HG02798 (cell line): ENCODE results near the gene NUP205.
"Not testable (repeated sequence)": the region's sequence is repeated elsewhere in the genome, so short reads cannot be mapped to it uniquely, and the experiment has no call there.

Experiments
- ATAC-seq: cut with Tn5 transposase; IDR thresholded peaks from one replicate; pipeline ENCODE4 v1.9.1; 2021; ENCODE audit warnings: mild to moderate bottlenecking; ENCODE audit not compliant: unreplicated experiment, poor library complexity

NUP205 gene

DNA sequence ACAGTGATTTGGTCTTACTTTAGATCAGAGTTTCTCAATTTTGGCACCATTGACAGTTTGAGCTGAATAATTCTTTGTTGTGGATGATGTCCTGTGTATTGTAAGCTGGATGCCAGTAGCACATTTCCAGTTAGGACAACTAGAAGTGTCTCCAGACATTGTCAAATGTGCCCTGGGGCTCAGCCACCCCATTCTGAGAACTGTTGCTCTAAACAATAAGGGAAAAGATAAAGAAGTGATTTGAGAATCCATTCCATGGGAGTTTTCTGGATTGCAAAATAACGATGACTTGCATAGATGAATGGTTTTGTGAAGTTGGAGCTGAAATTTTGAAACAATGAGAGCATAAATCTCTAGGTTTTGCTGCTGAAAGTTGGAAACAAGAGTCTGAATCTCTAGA is 44.6 kb downstream of the NUP205 start:
- ATAC-seq, result no peak

DNA sequence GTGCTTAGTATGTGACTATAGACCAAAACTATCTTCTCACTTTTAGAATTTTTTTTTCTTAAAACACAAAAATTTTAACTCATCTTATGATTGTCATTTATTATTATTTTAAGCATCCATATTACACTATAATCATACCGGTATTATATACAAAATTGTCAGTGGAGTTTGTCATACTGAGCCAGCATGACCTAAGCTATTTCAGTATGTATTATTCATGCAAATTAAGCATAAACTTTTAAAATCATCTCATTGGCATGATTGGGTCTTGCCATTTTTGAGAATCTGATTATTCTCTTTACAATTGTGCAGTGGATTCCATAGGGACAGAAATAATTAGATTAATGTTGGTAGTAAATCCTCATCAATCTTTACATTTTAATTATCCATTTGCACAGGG is 58.4 kb downstream of the NUP205 start:
- no peak for ATAC-seq

DNA sequence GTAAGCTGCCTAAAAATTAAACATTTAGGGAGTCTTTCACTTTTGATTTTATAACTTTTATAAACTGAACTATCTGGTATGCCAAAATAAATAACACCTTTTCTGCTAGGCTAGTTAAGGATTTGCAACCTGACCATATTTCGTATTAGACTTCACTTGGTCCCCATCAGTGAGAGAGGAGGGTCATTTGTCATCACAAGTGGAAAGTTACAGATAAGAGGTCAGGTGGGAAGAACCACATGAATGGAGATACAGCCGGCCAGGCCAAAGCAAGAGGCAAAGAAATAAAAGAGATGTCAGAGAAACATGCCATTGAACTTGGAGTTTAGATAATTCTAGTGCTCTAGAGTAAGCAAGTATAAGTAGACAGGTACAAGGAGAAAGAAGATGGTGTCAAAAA is 60.1 kb downstream of the NUP205 start:
- ATAC-seq, result no peak

DNA sequence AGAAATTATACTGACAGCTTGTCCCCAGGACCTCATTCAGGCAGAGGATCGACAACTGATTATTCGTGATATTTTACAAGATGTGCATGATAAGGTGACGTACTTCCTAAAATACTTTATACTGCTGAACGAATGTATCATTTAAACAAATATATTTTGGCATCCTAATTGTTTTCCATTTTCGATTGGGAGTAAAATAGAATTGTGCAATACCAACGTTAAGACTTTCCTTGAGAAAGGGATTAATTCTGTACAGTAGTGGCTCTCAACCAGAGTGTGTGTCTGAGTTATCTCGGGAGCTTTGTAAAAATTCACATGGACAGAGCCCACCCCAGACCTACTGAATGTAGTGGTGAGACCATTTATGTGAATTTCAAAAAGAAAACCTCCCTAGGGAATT is 60.8 kb downstream of the NUP205 start:
- no peak for ATAC-seq

DNA sequence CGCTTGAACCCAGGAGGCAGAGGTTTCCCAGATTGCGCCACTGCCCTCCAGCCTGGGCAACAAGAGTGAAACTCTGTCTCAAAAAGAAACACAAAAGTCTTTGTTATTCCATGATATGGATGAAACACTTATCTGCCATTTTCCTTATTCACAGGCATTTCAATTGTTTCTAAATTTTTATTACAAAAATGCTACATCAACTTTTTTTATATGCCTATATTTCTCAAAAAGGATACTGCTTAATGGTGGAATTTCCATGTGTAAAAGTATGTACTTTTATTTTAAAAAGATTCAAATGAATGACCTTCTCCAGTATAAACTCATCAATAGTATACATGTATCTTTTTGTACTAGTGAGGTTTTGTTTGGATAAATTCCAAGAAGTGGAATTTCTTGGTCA is 62.7 kb downstream of the NUP205 start:
- no peak for ATAC-seq

DNA sequence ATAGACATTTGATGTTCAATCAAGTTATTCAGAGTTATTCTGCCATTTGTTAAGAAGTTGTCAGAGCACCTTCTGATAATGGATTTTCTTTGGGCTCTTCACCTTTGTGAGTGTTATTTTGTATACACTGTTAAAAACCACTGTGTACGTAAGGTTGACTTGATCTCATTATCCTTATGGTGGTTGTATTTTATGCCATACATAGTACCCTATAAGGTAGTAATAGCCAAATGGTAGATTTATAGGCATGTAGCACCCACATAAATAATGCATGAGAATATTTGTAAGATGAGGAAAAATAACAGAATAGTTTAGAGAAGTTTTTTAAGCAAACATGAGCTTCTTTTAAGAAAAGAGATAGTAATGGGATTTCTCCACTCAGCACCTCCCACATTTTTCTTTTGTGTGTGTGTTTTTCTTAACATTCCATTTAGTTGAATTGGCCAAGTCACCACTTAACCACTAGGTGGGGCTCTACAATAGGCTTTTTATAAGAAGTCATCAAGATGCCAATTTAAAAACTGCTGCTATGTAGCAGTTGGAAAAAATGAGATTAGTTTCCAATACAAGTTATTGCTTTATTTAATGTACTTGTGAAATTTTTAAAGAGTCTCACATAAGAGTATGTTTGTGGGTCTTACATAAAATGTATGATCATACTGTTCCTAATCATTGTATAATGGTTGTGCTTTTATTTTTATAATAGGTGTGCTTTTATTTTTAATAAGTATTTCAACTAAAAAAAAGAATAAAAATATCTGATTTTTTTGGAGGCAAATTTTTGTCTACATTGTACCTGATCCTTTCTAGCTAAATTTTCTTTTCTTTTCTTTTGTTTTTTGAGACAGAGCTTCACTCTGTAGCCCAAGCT is 63.5 kb downstream of the NUP205 start:
- no peak for ATAC-seq

DNA sequence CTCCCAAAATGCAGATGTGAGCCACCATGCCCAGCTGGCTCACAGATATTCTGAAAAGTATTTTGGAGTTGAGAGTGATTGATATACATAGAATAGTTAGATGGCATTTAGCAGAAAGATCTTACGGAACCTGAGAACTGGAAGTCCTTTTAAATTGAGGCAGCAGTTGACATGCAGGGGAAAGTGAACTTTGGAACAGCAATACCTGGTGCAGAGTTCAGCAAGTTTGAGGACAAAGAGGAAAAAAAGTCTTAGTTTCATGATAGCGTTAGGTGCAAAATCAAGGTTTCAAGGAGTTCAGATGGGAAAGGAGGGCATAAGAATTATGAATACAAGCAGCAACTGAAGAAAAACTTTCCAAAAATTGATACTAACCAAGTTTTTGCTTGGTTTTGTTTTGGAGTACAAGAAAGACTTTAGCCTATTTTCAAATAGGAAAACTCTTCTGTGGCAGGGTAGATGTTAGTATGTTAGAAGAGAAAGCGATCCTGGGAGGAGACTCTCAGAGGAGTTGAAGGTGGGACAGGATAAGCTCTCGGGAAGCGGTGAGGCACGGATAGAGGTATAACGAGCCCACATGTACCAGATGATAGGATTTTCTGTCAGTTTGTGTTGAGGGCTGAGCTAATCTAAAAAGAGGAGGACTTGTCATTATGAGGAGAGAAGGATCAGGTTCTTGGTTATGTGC is 76.6 kb downstream of the NUP205 start:
- ATAC-seq, result no peak

DNA sequence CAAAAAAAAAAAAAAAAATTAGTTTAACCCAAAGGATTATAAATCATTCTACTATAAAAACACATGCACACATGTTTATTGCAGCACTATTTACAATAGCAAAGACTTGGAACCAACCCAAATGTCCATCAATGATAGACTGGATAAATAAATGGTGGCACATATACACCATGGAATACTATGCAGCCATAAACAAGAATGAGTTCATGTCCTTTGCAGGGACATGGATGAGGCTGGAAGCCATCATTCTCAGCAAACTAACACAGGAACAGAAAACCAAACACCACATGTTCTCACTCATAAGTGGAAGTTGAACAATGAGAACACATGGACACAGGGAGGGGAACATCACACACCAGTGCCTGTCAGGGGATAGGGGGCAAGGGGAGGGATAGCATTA is 82.0 kb downstream of the NUP205 start:
- ATAC-seq, result not testable (repeated sequence)

DNA sequence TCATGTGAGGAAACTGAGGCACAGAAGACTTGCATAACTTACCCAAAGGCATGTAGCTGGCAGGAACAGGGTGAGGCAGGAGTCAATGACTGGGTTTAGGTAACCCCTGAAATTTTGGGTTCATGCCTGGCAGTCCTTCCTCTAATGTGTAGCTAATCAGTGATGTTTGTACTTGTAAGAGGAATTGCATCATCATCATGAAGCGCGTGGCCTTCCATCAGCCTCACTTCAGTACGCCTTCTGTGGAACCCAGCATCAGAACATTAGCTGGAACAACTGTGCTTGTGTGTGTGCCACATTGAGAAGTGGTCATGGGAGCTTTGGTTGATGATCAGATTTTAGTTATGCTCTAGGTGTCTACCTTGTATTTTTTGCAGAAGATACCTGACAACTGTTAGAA is 86.4 kb downstream of the NUP205 start:
- no peak for ATAC-seq

DNA sequence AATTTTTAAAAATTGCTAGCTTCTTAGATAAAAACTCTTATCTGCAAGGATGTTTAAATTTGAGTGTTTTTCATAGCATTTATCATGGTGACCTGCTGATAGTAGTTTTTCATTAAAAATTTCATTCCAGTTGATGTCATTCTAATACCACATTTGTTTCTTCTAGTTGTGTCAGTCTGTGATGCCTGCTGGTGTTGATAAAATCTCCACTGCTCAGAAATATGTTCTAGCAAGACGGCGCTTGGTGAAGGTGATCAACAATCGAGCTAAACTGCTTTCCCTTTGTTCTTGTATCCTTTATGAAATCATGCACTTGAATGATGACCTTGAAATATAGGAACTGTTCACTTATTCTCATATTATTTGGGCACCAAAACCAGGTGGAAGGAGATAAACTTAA is 87.0 kb downstream of the NUP205 start:
- ATAC-seq, result no peak

DNA sequence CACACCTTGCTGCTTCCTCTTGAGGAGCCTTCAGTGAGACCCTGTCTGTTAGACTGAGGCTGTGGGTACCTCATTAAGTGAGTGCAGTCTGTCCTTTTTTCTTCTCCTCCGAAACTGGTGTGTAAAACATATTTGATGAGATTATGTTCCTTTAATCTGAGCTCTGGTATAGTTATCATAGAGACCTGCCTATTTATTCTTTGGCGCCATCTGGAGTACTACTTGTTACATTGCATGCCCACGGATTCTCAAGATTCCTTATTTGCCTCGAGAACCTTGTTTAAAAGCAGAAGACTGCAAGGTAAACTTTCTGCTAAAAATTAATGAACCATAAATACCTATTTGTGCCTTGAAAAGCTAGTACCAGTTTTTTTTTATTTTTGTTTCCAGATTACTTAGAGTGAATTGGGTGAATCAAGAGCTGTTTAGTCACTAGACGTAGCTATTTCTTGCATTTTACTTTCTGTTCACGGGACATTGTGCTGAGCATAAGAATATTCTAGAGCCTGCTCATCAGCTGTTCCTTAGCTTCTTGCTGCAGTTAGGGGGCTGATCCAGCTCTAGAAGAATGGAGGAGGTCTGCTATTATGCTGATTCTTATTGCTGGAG is 87.7 kb downstream of the NUP205 start:
- peak; percentile 49 for ATAC-seq

DNA sequence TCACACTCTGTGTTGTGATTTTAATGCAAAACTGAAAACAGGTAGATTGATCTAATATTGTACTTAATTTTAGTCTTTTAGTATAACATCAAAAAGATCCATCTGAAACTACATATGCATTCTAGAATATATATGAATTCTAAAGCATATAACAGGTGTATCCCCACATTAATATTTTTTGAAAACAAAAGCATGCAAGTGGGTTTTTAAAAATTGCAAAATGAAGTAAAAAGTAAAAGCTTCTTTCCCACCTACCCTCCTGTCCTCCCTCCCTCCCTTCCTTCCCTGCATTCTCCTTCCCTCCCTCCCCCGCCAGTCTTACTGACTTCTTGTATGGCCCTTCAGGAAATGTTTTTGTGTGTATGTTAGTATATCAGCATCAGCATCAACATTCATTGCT is 90.0 kb downstream of the NUP205 start:
- no peak for ATAC-seq

DNA sequence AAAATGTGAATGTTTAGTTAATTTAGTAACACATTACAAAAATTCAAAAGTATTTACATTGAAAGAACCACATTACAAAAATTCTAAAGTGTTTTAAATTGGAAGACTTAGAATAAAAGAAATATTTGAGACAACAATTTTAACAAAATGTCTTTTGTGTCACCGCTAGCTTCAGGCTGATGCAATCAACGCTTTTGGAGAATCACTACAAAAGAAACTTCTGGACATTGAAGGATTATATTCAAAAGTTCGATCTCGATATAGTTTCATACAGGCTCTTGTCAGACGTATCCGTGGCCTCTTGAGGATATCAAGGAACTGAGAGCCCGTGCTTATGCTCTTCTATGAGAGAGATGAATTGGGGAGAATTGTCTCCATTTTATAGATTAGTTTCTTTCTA is 90.5 kb downstream of the NUP205 start:
- ATAC-seq, result no peak

DNA sequence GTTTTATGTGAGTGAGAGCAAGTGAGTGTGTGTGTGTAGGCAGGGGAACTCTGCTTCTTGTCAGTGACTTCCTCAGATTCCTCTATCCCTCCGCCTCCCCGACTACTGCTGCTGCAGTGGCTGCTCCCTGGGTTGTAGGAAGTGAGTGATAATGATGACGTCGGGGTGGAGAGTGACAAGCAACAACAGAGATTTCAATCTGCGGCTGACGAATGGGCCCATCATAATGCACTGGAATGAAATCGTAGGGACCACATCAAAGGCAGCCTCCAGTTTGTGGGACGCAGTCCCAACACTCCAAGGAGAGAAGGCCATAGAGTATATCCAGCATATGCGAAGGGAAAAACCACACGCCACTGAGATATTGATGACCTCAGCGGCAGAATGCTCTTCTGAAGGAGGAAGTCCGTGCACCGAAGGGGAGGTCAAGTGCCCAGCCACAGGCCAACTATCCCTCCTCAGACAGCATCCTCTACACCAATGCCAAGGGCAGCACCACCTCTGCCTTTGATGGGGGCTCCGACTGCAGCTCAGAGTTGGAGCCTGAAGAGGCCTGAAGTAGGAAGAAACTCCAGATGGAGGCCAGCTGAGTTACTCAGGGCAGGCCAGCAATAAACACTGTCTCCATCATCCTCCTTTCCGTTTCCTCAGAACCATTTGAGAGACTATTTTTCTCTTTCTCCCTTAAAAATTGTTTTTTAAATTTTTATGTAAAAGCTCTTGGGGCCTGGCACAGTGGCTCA is 93.3 kb downstream of the NUP205 start:
- ATAC-seq, result no peak

DNA sequence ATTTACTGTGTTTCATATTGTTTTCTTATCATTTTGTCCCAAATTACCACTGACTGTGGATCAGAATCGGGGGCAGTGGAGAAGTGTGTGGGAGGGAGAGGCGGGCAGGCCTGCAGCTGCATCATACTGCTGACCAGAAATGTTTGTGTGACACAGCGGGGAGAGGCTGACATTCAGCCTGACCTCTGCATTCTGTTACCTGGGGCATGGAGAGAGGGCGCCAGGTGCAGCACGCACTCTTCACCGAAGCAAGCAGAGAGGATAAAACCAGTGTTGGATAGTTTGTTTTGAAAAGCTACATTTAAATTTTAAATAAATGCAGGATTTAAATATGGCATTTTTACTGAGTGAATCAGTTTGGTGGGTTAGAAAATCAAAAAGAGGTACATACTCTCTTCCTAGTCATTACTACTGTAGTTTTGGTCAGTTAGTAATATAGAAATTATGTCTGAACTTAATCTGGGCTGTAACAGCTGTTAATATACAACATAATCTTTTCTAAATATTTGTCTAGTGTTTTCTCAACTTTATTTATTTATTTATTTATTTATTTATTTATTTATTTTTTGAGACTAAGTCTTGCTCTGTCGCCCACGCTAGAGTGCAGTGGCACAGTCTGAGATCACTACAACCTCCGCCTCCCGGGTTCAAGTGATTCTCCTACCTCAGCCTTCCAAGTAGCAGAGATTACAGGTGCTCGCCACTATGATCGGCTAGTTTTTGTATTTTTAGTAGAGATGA is 95.8 kb downstream of the NUP205 start:
- ATAC-seq, result no peak

DNA sequence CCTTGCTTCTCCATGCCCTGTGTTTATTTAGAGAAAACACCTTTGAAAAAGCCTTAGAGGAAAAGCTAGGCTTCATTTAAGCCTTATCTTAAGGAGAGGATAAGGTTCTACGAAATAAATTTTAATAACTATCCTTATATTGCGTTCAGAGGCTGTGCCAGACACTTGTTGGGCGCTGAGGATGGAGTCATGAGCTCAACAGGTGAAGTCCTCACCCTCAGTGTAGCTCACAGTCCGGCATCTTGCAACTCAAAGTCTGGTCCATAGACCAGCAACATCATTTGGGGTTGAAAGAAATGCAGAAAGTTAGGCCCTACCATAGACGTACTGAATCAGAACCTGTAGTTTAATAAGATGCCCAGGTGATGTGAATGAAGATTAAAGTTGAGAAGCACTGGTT is 100.8 kb downstream of the NUP205 start:
- ATAC-seq, result no peak

DNA sequence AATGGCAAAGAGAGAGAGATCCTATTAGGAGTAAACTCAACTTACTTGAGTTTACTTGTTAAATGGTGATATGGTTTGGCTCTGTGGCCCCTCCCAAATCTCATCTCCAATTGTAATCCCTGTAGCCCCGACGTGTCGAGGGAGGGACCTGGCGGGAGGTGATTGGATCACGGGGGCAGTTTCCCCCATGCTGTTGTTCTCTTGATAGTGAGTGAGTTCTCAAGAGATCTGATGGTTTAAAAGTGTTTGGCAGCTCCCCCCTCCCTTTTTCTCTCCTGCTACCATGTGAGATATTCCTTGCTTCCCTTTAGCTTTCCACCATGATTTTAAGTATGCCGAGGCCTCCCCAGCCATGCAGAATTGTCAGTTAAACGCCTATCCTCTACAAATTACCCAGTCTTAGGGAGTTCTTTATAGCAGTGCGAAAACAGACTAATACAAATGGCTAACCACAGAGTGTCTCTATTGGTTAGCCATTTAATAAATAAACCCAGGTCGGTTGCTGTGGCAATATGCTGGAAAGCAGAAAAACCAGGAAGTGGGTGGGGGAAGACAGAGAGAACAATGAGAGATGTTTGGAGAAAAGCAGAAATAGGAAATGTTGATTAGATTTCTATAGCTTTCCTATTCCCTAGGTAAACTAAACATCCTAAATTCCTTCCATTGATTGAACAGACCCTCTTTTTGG is 101.6 kb downstream of the NUP205 start:
- ATAC-seq, result no peak

DNA sequence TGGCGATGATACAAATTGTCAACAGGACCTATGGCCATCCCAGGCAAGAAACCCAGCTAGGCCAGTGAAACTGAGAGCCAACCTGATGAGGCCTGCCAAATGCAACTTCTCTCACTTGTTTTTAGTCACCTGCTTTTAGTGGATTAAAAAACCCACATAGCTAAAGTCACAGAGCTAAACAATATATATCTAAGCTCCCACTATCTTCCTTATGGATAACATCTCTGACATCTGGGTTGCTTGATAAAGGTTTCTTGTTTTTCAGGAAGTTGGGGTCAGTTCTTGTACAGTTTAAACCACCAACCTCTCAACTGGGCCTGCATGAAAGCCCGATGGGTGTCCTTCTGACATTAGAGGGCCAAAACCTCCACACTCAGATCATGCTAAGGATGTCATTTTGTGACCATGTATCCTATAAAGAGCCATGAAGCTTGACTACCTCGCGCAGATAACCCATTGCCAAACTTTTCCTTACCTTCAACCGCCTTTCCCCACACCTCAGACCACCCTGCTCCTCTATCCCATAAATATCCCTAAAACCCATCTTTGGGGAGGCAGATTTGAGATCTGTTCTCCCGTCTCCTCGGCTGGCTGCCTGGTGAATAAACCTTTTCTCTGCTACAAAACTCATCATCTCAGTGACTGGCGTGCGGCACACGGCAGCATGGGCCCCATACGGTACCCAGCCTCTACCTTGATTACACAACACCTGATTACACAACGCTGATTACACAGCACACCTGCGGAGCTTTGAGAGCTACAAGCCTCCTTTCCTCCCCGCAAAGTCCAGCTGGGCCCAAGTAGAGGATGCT is 103.8 kb downstream of the NUP205 start:
- ATAC-seq, result peak; percentile 8

DNA sequence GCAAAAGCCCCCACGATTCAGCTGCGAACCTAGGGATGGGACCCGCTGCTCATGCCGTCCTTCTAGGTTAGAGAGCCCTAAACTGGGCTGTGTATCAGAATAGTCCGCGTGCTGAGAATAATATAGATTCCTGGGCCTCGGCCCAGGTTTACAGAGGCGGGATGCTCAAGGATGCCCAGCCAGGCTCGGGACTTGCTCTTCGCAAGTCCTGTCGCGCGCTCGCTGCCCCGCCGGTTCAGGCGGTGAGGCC is 104.3 kb downstream of the NUP205 start:
- ATAC-seq, result no peak
